Measurements from ENCODE around the gene VWDE. TPM values are rescaled to one million over a fixed set of nuclear protein-coding genes. Genes with fewer than 3 reads are reported as not detected.

VWDE gene
- total RNA-seq, 1 experiment from 2014 or later, result 3.1 TPM

GRCh38 chr7:12358694-12359093 lies 45.0 kb downstream of the VWDE start:
- no peak for DNase-seq (ENCODE audit: unreplicated experiment)
- BruUV-seq (replicated peaks), result no TSS peak
- Mint-ChIP-seq H3K27ac (ENCODE audit: low read depth, unreplicated experiment) (no peak overlapping the region), H3K36me3 (ENCODE audit: insufficient read depth, unreplicated experiment) (no peaks in the 10 kb centered on the region), H3K9me3 (ENCODE audit: unreplicated experiment) (no peaks in the 10 kb centered on the region), H3K4me3 (ENCODE audit: unreplicated experiment) (no peak overlapping the region), H3K4me1 (ENCODE audit: insufficient read depth, unreplicated experiment) (no peaks in the 10 kb centered on the region), H3K27me3 (ENCODE audit: insufficient read depth, unreplicated experiment) (no peaks in the 10 kb centered on the region)
- POLR2A ChIA-PET, result no interaction called here
- intact Hi-C loops (cut with micrococcal nuclease), result no loop called here
- CTCF ChIA-PET, result interaction anchor here (0.5 kb wide), 1 partner anchor 956 kb away, joined by 4 read pairs; no protein-coding TSS in a partner anchor
- TF ChIP-seq, protein P1, sequence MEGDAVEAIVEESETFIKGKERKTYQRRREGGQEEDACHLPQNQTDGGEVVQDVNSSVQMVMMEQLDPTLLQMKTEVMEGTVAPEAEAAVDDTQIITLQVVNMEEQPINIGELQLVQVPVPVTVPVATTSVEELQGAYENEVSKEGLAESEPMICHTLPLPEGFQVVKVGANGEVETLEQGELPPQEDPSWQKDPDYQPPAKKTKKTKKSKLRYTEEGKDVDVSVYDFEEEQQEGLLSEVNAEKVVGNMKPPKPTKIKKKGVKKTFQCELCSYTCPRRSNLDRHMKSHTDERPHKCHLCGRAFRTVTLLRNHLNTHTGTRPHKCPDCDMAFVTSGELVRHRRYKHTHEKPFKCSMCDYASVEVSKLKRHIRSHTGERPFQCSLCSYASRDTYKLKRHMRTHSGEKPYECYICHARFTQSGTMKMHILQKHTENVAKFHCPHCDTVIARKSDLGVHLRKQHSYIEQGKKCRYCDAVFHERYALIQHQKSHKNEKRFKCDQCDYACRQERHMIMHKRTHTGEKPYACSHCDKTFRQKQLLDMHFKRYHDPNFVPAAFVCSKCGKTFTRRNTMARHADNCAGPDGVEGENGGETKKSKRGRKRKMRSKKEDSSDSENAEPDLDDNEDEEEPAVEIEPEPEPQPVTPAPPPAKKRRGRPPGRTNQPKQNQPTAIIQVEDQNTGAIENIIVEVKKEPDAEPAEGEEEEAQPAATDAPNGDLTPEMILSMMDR (IDR thresholded peaks at IDR 0.05; ENCODE audit: unreplicated experiment), result no peak

DNA sequence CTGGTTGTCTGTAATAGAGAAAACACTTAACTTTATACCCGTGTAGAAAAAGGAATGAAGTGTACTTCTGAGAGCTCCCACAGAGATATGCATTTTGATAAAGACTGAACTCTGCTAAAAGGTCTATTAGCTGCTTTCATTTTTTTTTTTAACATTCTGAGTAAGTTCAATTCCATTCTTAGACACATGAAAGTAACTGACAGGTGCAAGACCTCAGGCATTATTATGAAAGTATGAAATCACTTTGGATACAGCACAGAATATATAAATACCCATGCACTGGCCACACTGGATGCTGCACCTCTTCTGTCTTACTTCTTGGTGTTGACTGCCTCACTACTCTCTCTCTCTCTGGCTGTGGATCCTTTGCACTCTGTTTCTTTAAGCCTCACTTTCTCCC lies 46.2 kb downstream of the VWDE start:
- H3K27me3 Mint-ChIP-seq (ENCODE audit: insufficient read depth, unreplicated experiment), result no peaks in the 10 kb centered on the region
- BruUV-seq (replicated peaks), result no TSS peak

DNA sequence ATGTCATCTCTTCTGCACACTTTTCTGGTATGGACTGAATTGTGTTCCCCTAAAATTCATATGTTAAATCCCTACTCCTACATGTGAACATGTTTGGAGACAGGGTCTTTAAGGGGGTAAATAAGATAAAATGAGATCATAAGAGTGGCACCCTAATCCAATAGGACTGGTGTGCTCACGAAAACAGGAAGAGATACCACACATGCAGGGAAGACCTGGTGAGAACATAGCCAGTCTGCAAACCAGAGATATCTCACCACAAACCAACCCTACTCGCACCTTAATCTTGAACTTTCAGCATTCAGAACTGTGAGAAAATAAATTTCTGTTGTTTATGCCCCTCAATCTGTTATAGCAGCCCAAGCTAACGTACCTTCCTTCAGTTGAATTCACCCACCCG lies 51.8 kb downstream of the VWDE start:
- Mint-ChIP-seq H3K27ac (ENCODE audit: low read depth, unreplicated experiment) (no peak overlapping the region), H3K27me3 (ENCODE audit: insufficient read depth, unreplicated experiment) (no peaks in the 10 kb centered on the region), H3K9me3 (ENCODE audit: unreplicated experiment) (no peaks in the 10 kb centered on the region), H3K4me3 (ENCODE audit: unreplicated experiment) (no peak overlapping the region), H3K36me3 (ENCODE audit: insufficient read depth, unreplicated experiment) (no peaks in the 10 kb centered on the region), H3K4me1 (ENCODE audit: insufficient read depth, unreplicated experiment) (no peaks in the 10 kb centered on the region)
- TF ChIP-seq, protein P1 (IDR thresholded peaks at IDR 0.05; ENCODE audit: unreplicated experiment), result no peak
- POLR2A ChIA-PET, result no interaction called here
- intact Hi-C loops (cut with micrococcal nuclease), result no loop called here
- no peak for DNase-seq (ENCODE audit: unreplicated experiment)
- CTCF ChIA-PET, result no interaction called here
- no TSS peak for BruUV-seq (replicated peaks)

More for the DNA sequence above, 46.2 kb downstream of the VWDE start:
- no peaks in the 10 kb centered on the region for H3K4me1 Mint-ChIP-seq (ENCODE audit: insufficient read depth, unreplicated experiment)
- no peak overlapping the region for H3K27ac Mint-ChIP-seq (ENCODE audit: low read depth, unreplicated experiment)
- POLR2A ChIA-PET, result no interaction called here
- DNase-seq (ENCODE audit: unreplicated experiment), result no peak
- CTCF ChIA-PET, result no interaction called here
- H3K4me3 Mint-ChIP-seq (ENCODE audit: unreplicated experiment), result no peak overlapping the region
- TF ChIP-seq, protein P1 (IDR thresholded peaks at IDR 0.05; ENCODE audit: unreplicated experiment), result no peak
- no peaks in the 10 kb centered on the region for H3K9me3 Mint-ChIP-seq (ENCODE audit: unreplicated experiment)
- intact Hi-C loops (cut with micrococcal nuclease), result no loop called here
- H3K36me3 Mint-ChIP-seq (ENCODE audit: insufficient read depth, unreplicated experiment), result no peaks in the 10 kb centered on the region

DNA sequence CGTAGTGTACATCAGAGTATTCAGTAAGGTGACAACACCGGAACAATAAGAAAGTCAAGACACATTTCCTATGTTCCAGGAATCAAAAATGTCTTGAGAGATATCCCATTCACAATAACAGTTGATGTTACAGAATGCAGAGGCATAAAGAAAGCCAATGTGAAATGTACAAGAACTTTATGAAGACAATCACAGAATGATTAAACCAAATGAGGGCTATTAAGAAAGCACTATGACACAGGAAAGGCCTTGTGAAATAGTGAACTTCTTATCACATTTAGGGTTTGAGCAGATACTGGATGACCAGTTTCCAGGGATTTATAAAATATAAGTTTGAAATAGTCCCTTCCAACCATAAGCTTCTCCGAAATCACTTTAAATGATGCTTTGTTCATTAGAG lies 52.7 kb downstream of the VWDE start:
- no peaks in the 10 kb centered on the region for H3K4me1 Mint-ChIP-seq (ENCODE audit: insufficient read depth, unreplicated experiment)
- TF ChIP-seq, protein P1 (IDR thresholded peaks at IDR 0.05; ENCODE audit: unreplicated experiment), result no peak
- H3K9me3 Mint-ChIP-seq (ENCODE audit: unreplicated experiment), result no peaks in the 10 kb centered on the region

More for the DNA sequence above, 52.7 kb downstream of the VWDE start:
- Mint-ChIP-seq H3K27me3 (ENCODE audit: insufficient read depth, unreplicated experiment) (no peaks in the 10 kb centered on the region), H3K27ac (ENCODE audit: low read depth, unreplicated experiment) (no peak overlapping the region), H3K4me3 (ENCODE audit: unreplicated experiment) (no peak overlapping the region), H3K36me3 (ENCODE audit: insufficient read depth, unreplicated experiment) (no peaks in the 10 kb centered on the region)
- POLR2A ChIA-PET, result no interaction called here
- intact Hi-C loops (cut with micrococcal nuclease), result no loop called here
- no peak for DNase-seq (ENCODE audit: unreplicated experiment)
- no TSS peak for BruUV-seq (replicated peaks)
- CTCF ChIA-PET, result interaction anchor here (0.6 kb wide), 1 partner anchor 515 kb away, joined by 3 read pairs; no protein-coding TSS in a partner anchor

All from MCF 10A (cell line).